NCI-H526 (cell line): ENCODE data around the gene TMEM248.
"Not testable (repeated sequence)": the region's sequence is repeated elsewhere in the genome, so short reads cannot be mapped to it uniquely, and the experiment has no call there.

Source experiments
- DNase-seq, 2 experiments: peaks; one replicate each; lab custom pipeline; 2025; lab: John Stamatoyannopoulos, UW

TMEM248 gene, protein sequence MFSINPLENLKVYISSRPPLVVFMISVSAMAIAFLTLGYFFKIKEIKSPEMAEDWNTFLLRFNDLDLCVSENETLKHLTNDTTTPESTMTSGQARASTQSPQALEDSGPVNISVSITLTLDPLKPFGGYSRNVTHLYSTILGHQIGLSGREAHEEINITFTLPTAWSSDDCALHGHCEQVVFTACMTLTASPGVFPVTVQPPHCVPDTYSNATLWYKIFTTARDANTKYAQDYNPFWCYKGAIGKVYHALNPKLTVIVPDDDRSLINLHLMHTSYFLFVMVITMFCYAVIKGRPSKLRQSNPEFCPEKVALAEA

GRCh38 chr7:66920769-66921395 is at the start of gene TMEM248:
TSS of gene TMEM248 (plus strand) at chr7:66921225. CDS start at chr7:66941866, 20,641 bp downstream.
- DNase-seq = peak; percentile 70 to 91

GRCh38 chr7:66873476-66873875 is 47.5 kb upstream of the TMEM248 start:
- no peak for DNase-seq

DNA sequence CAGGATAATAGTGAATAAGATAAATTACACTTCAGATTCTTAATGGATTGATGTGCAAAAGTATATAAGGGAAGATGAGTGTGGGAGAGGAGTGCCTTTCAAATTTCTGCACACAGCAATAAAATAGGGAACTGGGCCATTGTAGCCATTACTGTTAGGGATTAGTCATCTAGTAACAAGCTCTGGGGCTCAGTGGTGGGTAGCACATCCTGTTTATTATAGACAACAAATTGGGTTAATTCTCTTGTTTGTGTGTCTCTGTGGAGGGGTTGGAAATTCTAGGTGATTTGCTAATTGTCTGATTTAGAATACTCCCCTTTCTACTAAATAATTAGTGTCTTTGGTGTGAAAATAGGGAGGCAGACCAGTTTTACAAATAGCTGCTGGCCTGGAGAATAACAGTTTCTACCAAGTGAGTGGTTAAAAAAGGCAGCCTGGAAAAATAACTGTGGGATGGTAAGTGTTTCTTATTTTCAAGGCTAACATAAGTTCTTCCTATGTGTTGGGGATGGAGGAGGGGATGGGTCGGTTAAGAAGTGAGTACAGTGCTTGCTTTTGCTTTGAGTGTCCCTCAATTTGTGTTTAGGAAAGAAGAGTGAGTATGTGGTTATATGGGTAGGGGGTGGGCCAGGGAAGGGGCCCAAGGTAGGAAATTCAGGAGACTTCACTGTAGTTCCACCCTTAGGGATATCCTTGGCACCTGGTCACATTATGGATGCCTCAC is 43.3 kb upstream of the TMEM248 start:
- DNase-seq = no peak

- DNase-seq = not testable (repeated sequence)
Observed at GRCh38 chr7:66878301-66878685, 42.7 kb upstream of the TMEM248 start.

- no peak for DNase-seq
Observed at GRCh38 chr7:66880053-66880452, 41.0 kb upstream of the TMEM248 start.

GRCh38 chr7:66880577-66880976 is 40.4 kb upstream of the TMEM248 start:
- DNase-seq = not testable (repeated sequence)

GRCh38 chr7:66883716-66884115 is 37.3 kb upstream of the TMEM248 start:
- DNase-seq = no peak

DNA sequence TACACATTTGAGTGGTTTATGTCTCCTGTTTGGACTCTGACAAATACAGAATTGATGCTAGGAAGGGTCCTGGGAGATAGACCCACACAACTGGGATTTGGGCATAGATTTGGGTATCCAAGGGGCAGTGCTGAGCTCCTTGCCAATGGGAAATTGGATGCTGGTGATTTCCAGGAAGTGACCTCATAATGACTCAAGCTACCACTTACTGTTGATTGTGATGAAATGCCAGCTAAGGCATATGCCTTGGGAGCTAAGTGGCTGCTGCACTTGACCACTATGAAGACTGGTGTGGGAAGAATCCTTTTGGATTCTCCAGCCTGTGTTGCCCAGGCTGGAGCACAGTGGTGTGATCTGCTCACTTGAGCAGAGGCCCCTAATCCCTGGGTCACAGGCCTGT is 36.5 kb upstream of the TMEM248 start:
- not testable (repeated sequence) for DNase-seq

GRCh38 chr7:66886152-66886551 is 34.9 kb upstream of the TMEM248 start:
- DNase-seq = no peak

GRCh38 chr7:66888223-66888622 is 32.8 kb upstream of the TMEM248 start:
- DNase-seq = not testable (repeated sequence)

GRCh38 chr7:66894463-66895080 is 26.5 kb upstream of the TMEM248 start:
- DNase-seq = no peak

DNA sequence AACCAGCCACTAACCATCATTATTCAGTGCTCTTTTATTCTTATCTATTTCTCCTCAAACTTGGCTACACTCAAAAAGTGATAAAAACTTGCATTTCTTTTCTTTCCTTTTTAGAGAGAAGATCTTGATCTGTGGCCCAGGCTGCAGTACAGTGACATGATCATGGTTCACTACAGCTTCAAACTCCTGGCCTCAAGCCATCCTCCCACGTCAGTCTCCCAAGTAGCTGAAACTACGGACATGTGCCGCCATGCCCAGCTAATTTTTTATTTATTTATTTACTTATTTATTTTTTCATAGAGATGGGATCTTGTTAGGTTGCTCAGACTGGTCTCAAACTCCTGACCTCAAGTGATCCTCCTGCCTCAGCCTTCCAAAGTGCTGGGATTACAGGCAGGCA is 24.6 kb upstream of the TMEM248 start:
- no peak for DNase-seq

DNA sequence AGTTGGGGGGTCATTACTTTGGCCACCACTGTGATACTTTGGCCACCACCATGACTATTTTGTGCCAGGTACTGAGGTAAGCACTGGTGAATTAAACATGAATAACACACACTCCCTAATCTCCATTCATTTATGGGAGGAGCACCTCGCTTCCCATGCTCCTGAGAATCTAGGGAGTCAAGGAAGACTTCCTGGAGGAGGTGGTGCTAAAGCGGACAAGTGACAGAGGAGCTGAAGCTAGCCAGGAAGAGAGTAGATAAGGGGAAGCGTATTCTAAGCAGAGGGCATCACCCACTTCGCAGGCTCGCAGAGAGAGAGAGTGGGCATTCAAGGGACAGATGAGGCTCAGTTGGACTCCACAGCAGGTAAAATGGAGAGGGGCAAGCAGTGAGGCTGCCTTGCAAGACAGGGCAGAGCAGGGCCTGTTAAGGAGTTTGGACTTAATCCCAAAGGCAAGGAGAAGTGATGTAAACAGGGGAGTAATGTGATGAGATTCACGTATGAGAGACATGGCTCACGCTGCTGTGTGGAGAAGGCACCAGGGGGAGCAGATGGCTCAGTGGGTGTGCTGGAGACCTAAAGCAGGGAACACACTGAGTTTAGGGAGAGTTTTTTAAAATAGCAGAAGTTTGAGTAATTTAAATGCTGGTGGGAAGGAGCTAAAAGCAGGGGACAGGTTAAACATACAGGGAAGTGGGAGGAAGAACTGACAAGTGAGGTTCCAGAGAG is 21.3 kb upstream of the TMEM248 start:
- DNase-seq = no peak

- DNase-seq = no peak
Observed at GRCh38 chr7:66901941-66902843, 18.8 kb upstream of the TMEM248 start.

GRCh38 chr7:66902844-66903180 is 18.2 kb upstream of the TMEM248 start:
- DNase-seq = no peak

GRCh38 chr7:66903360-66904062 is 17.5 kb upstream of the TMEM248 start:
- no peak for DNase-seq

DNA sequence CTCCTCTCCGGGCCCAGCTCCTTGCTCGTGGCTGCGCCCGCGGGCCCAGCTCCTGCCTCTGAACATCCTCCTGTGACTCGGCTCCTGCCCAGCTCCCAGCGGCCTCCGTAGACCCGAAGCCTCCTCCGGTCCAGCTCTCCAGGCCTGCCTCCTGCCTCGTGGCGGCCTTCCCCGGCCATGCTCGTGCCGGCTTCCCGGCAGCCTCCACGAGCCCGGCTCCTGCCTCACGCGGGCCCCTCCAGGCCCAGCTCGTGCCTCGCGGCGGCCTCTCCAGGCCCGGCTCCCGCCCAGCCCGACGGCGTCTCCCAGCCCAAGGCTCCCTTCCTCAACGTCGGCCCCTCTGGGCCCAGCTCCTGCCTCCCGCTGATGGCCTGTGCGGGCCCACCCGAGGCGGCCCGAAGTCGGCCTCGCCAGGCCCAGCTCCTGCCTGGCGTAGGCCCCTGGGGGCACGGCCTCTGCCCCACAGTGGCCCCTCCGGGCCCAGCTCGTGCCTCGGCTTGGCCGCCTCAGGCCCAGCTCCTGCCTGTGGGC is 16.9 kb upstream of the TMEM248 start:
- DNase-seq = no peak

- no peak for DNase-seq
Observed at GRCh38 chr7:66905278-66905677, 15.7 kb upstream of the TMEM248 start.

DNA sequence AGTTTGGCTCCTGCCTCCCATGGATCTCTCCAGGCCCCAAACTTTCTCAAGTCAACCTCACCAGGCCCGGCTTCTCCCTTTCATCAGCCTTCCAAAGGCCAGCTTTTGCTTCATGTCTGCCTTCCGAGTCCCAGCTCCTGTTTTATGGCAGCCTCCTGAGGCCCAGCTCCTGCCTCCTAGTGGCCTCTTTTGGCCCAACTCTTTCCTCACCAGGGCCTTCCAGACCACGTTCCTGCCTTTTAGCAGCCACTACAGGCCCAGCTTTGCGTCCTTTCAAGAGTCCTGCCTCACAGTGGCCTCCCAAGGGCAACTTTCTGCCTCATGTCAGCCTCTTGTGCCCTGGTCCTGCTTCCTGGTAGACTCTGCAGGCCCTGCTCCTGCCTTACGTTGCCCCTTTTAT is 15.3 kb upstream of the TMEM248 start:
- DNase-seq = no peak

DNA sequence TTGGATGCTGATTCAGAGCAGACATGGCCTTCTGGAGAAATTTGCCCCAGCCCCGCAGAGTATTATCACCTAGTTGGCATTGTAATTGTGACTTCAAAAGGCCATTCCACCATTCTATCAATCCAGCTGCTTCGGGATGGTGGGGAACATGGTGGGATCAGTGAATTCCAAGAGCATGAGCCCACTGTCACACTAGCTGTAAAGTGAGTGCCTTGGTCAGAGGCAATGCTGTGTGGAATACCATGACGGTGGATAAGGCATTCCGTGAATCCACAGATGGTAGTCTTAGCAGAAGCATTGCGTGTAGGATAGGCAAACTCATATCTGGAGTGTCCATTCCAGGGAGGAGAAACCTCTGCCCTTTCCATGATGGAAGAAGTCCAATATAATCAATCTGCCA is 13.3 kb upstream of the TMEM248 start:
- DNase-seq = no peak
